ENCODE measurements around the gene DZIP1L. TPM values are rescaled to one million over a fixed set of nuclear protein-coding genes. Genes with fewer than 3 reads are reported as not detected.

The DZIP1L gene
- total RNA-seq, 1 donor from 2014 or later: 0.16 TPM

- intact Hi-C loops (cut with micrococcal nuclease): no loop called here
- Mint-ChIP-seq H3K4me3 (no peak overlapping the region), H3K4me1 (ENCODE audit: low read depth) (no peaks in the 10 kb centered on the region), H3K36me3 (ENCODE audit: low read depth) (no peaks in the 10 kb centered on the region), H3K27ac (no peak overlapping the region), H3K9me3 (no peaks in the 10 kb centered on the region), H3K27me3 (ENCODE audit: insufficient read depth) (peaks cover 16% of the 10 kb centered on the region)
- DNase-seq (ENCODE audit: low spot score): no peak
Observed at GRCh38 chr3:138059261-138059660, 56.1 kb downstream of the DZIP1L start.

GRCh38 chr3:138057384-138057783 lies 58.0 kb downstream of the DZIP1L start:
- no peaks in the 10 kb centered on the region for H3K9me3 Mint-ChIP-seq
- no peaks in the 10 kb centered on the region for H3K36me3 Mint-ChIP-seq (ENCODE audit: low read depth)
- no peak overlapping the region for H3K4me3 Mint-ChIP-seq
- intact Hi-C loops (cut with micrococcal nuclease): no loop called here
- H3K27me3 Mint-ChIP-seq (ENCODE audit: insufficient read depth): peaks cover 22% of the 10 kb centered on the region
- H3K4me1 Mint-ChIP-seq (ENCODE audit: low read depth): no peaks in the 10 kb centered on the region
- no peak overlapping the region for H3K27ac Mint-ChIP-seq
- no peak for DNase-seq (ENCODE audit: low spot score)

GRCh38 chr3:138054057-138054456 lies 61.4 kb downstream of the DZIP1L start:
- no peaks in the 10 kb centered on the region for H3K4me1 Mint-ChIP-seq (ENCODE audit: low read depth)
- no peaks in the 10 kb centered on the region for H3K9me3 Mint-ChIP-seq
- H3K36me3 Mint-ChIP-seq (ENCODE audit: low read depth): no peaks in the 10 kb centered on the region
- no peak overlapping the region for H3K4me3 Mint-ChIP-seq
- H3K27me3 Mint-ChIP-seq (ENCODE audit: insufficient read depth): peaks cover 24% of the 10 kb centered on the region
- no peak for DNase-seq (ENCODE audit: low spot score)
- intact Hi-C loops (cut with micrococcal nuclease): no loop called here
- no peak overlapping the region for H3K27ac Mint-ChIP-seq

- Mint-ChIP-seq H3K4me3 (no peak overlapping the region), H3K36me3 (ENCODE audit: low read depth) (no peaks in the 10 kb centered on the region), H3K27ac (no peak overlapping the region), H3K4me1 (ENCODE audit: low read depth) (no peaks in the 10 kb centered on the region), H3K9me3 (no peaks in the 10 kb centered on the region), H3K27me3 (ENCODE audit: insufficient read depth) (peaks cover 22% of the 10 kb centered on the region)
- no peak for DNase-seq (ENCODE audit: low spot score)
- intact Hi-C loops (cut with micrococcal nuclease): no loop called here
Observed at GRCh38 chr3:138051947-138052802, 63.2 kb downstream of the DZIP1L start.

- intact Hi-C loops (cut with micrococcal nuclease): no loop called here
- Mint-ChIP-seq H3K4me3 (no peak overlapping the region), H3K9me3 (no peaks in the 10 kb centered on the region), H3K27me3 (ENCODE audit: insufficient read depth) (peaks cover 14% of the 10 kb centered on the region), H3K27ac (no peak overlapping the region), H3K4me1 (ENCODE audit: low read depth) (no peaks in the 10 kb centered on the region), H3K36me3 (ENCODE audit: low read depth) (no peaks in the 10 kb centered on the region)
- DNase-seq (ENCODE audit: low spot score): no peak
Observed at GRCh38 chr3:138049157-138049919, 66.1 kb downstream of the DZIP1L start.

GRCh38 chr3:138047596-138048158 lies 67.7 kb downstream of the DZIP1L start:
- no peak overlapping the region for H3K4me3 Mint-ChIP-seq
- no peak for DNase-seq (ENCODE audit: low spot score)
- no peaks in the 10 kb centered on the region for H3K4me1 Mint-ChIP-seq (ENCODE audit: low read depth)
- no peaks in the 10 kb centered on the region for H3K36me3 Mint-ChIP-seq (ENCODE audit: low read depth)
- H3K27ac Mint-ChIP-seq: no peak overlapping the region
- no peaks in the 10 kb centered on the region for H3K9me3 Mint-ChIP-seq
- intact Hi-C loops (cut with micrococcal nuclease): no loop called here
- H3K27me3 Mint-ChIP-seq (ENCODE audit: insufficient read depth): peaks cover 7% of the 10 kb centered on the region

- no peak overlapping the region for H3K27ac Mint-ChIP-seq
- H3K36me3 Mint-ChIP-seq (ENCODE audit: low read depth): no peaks in the 10 kb centered on the region
- no peaks in the 10 kb centered on the region for H3K9me3 Mint-ChIP-seq
- H3K4me3 Mint-ChIP-seq: no peak overlapping the region
- intact Hi-C loops (cut with micrococcal nuclease): no loop called here
- no peaks in the 10 kb centered on the region for H3K4me1 Mint-ChIP-seq (ENCODE audit: low read depth)
- no peak for DNase-seq (ENCODE audit: low spot score)
- H3K27me3 Mint-ChIP-seq (ENCODE audit: insufficient read depth): peaks cover 9% of the 10 kb centered on the region
Observed at GRCh38 chr3:138046955-138047354, 68.5 kb downstream of the DZIP1L start.

GRCh38 chr3:138046085-138046484 lies 69.3 kb downstream of the DZIP1L start:
- DNase-seq (ENCODE audit: low spot score): no peak
- H3K27ac Mint-ChIP-seq: no peak overlapping the region
- no peaks in the 10 kb centered on the region for H3K4me1 Mint-ChIP-seq (ENCODE audit: low read depth)
- intact Hi-C loops (cut with micrococcal nuclease): no loop called here
- H3K36me3 Mint-ChIP-seq (ENCODE audit: low read depth): no peaks in the 10 kb centered on the region
- no peak overlapping the region for H3K4me3 Mint-ChIP-seq
- no peaks in the 10 kb centered on the region for H3K9me3 Mint-ChIP-seq
- peaks cover 13% of the 10 kb centered on the region for H3K27me3 Mint-ChIP-seq (ENCODE audit: insufficient read depth)

- Mint-ChIP-seq H3K27me3 (ENCODE audit: insufficient read depth) (peaks cover 21% of the 10 kb centered on the region), H3K4me3 (no peak overlapping the region), H3K4me1 (ENCODE audit: low read depth) (no peaks in the 10 kb centered on the region), H3K27ac (no peak overlapping the region), H3K36me3 (ENCODE audit: low read depth) (no peaks in the 10 kb centered on the region), H3K9me3 (no peaks in the 10 kb centered on the region)
- no peak for DNase-seq (ENCODE audit: low spot score)
- intact Hi-C loops (cut with micrococcal nuclease): no loop called here
Observed at GRCh38 chr3:138043266-138044029, 72.0 kb downstream of the DZIP1L start.

GRCh38 chr3:138042043-138042442 lies 73.4 kb downstream of the DZIP1L start:
- no peak for DNase-seq (ENCODE audit: low spot score)
- intact Hi-C loops (cut with micrococcal nuclease): no loop called here
- Mint-ChIP-seq H3K4me3 (no peak overlapping the region), H3K9me3 (no peaks in the 10 kb centered on the region), H3K27me3 (ENCODE audit: insufficient read depth) (peaks cover 25% of the 10 kb centered on the region), H3K27ac (no peak overlapping the region), H3K4me1 (ENCODE audit: low read depth) (no peaks in the 10 kb centered on the region), H3K36me3 (ENCODE audit: low read depth) (no peaks in the 10 kb centered on the region)

- Mint-ChIP-seq H3K36me3 (ENCODE audit: low read depth) (no peaks in the 10 kb centered on the region), H3K27me3 (ENCODE audit: insufficient read depth) (peaks cover 32% of the 10 kb centered on the region), H3K4me1 (ENCODE audit: low read depth) (no peaks in the 10 kb centered on the region), H3K27ac (no peak overlapping the region), H3K4me3 (no peak overlapping the region), H3K9me3 (no peaks in the 10 kb centered on the region)
- no peak for DNase-seq (ENCODE audit: low spot score)
- intact Hi-C loops (cut with micrococcal nuclease): no loop called here
Observed at GRCh38 chr3:138038725-138039462, 76.5 kb downstream of the DZIP1L start.

- Mint-ChIP-seq H3K27ac (no peak overlapping the region), H3K36me3 (ENCODE audit: low read depth) (no peaks in the 10 kb centered on the region), H3K4me3 (no peak overlapping the region), H3K27me3 (ENCODE audit: insufficient read depth) (peaks cover 29% of the 10 kb centered on the region), H3K4me1 (ENCODE audit: low read depth) (no peaks in the 10 kb centered on the region), H3K9me3 (no peaks in the 10 kb centered on the region)
- DNase-seq (ENCODE audit: low spot score): no peak
- intact Hi-C loops (cut with micrococcal nuclease): no loop called here
Observed at GRCh38 chr3:138036572-138036971, 78.8 kb downstream of the DZIP1L start.
